ENCODE data around the gene C9.
A peak's percentile ranks its signal among the peaks of the same experiment; 100 is the strongest.

Gene C9

GRCh38 chr5:39399135-39400036, 35.1 kb upstream of the C9 start:
- Histone ChIP-seq H3K4me1 (ENCODE audit: control insufficient read depth in 2 of 2, insufficient read depth in 2 of 2, low read length in 2 of 2) (peaks cover 8 to 16% of the 10 kb centered on the region in 2 donors), H3K4me3 (ENCODE audit: low read length in 2 of 2) (no peak overlapping the region), H3K9ac (ENCODE audit: low read depth in 1 of 2, low read length in 2 of 2) (no peak overlapping the region), H3K27ac (ENCODE audit: low read depth in 2 of 2, low read length in 2 of 2) (peak overlapping the region; percentile 66 to 79), H3K36me3 (ENCODE audit: control insufficient read depth in 2 of 2, insufficient read depth in 2 of 2, low read length in 2 of 2) (no peaks in the 10 kb centered on the region), H3K9me3 (ENCODE audit: control insufficient read depth in 2 of 2, low read length in 2 of 2) (no peaks in the 10 kb centered on the region), H3K27me3 (ENCODE audit: control insufficient read depth in 2 of 2, insufficient read depth in 2 of 2, low read length in 2 of 2) (no peaks in the 10 kb centered on the region)

- Histone ChIP-seq H3K4me3 (ENCODE audit: low read length in 2 of 2) (no peak overlapping the region), H3K9ac (ENCODE audit: low read depth in 1 of 2, low read length in 2 of 2) (no peak overlapping the region), H3K4me1 (ENCODE audit: control insufficient read depth in 2 of 2, insufficient read depth in 2 of 2, low read length in 2 of 2) (peaks cover 8 to 16% of the 10 kb centered on the region in 2 donors), H3K27ac (ENCODE audit: low read depth in 2 of 2, low read length in 2 of 2) (no peak overlapping the region), H3K27me3 (ENCODE audit: control insufficient read depth in 2 of 2, insufficient read depth in 2 of 2, low read length in 2 of 2) (no peaks in the 10 kb centered on the region), H3K36me3 (ENCODE audit: control insufficient read depth in 2 of 2, insufficient read depth in 2 of 2, low read length in 2 of 2) (peaks cover 0 to 12% of the 10 kb centered on the region in 2 donors), H3K9me3 (ENCODE audit: control insufficient read depth in 2 of 2, low read length in 2 of 2) (no peaks in the 10 kb centered on the region)
Measured at GRCh38 chr5:39396843-39397242, 32.5 kb upstream of the C9 start.

GRCh38 chr5:39395521-39395920, 31.2 kb upstream of the C9 start:
- Histone ChIP-seq H3K4me1 (ENCODE audit: control insufficient read depth in 2 of 2, insufficient read depth in 2 of 2, low read length in 2 of 2) (peaks cover 0 to 8% of the 10 kb centered on the region in 2 donors), H3K36me3 (ENCODE audit: control insufficient read depth in 2 of 2, insufficient read depth in 2 of 2, low read length in 2 of 2) (peaks cover 6 to 21% of the 10 kb centered on the region in 2 donors), H3K4me3 (ENCODE audit: low read length in 2 of 2) (no peak overlapping the region), H3K9me3 (ENCODE audit: control insufficient read depth in 2 of 2, low read length in 2 of 2) (no peaks in the 10 kb centered on the region), H3K9ac (ENCODE audit: low read depth in 1 of 2, low read length in 2 of 2) (no peak overlapping the region), H3K27ac (ENCODE audit: low read depth in 2 of 2, low read length in 2 of 2) (no peak overlapping the region), H3K27me3 (ENCODE audit: control insufficient read depth in 2 of 2, insufficient read depth in 2 of 2, low read length in 2 of 2) (no peaks in the 10 kb centered on the region)

GRCh38 chr5:39394946-39395345, 30.7 kb upstream of the C9 start:
- Histone ChIP-seq H3K9ac (ENCODE audit: low read depth in 1 of 2, low read length in 2 of 2) (no peak overlapping the region), H3K27ac (ENCODE audit: low read depth in 2 of 2, low read length in 2 of 2) (no peak overlapping the region), H3K36me3 (ENCODE audit: control insufficient read depth in 2 of 2, insufficient read depth in 2 of 2, low read length in 2 of 2) (peaks cover 11 to 26% of the 10 kb centered on the region in 2 donors), H3K27me3 (ENCODE audit: control insufficient read depth in 2 of 2, insufficient read depth in 2 of 2, low read length in 2 of 2) (no peaks in the 10 kb centered on the region), H3K4me3 (ENCODE audit: low read length in 2 of 2) (no peak overlapping the region), H3K9me3 (ENCODE audit: control insufficient read depth in 2 of 2, low read length in 2 of 2) (no peaks in the 10 kb centered on the region), H3K4me1 (ENCODE audit: control insufficient read depth in 2 of 2, insufficient read depth in 2 of 2, low read length in 2 of 2) (peaks cover 0 to 4% of the 10 kb centered on the region in 2 donors)

GRCh38 chr5:39390945-39391344, 26.6 kb upstream of the C9 start:
- Histone ChIP-seq H3K36me3 (ENCODE audit: control insufficient read depth in 2 of 2, insufficient read depth in 2 of 2, low read length in 2 of 2) (peaks cover 11 to 34% of the 10 kb centered on the region in 2 donors), H3K4me1 (ENCODE audit: control insufficient read depth in 2 of 2, insufficient read depth in 2 of 2, low read length in 2 of 2) (no peaks in the 10 kb centered on the region), H3K27me3 (ENCODE audit: control insufficient read depth in 2 of 2, insufficient read depth in 2 of 2, low read length in 2 of 2) (no peaks in the 10 kb centered on the region), H3K9ac (ENCODE audit: low read depth in 1 of 2, low read length in 2 of 2) (no peak overlapping the region), H3K9me3 (ENCODE audit: control insufficient read depth in 2 of 2, low read length in 2 of 2) (no peaks in the 10 kb centered on the region), H3K27ac (ENCODE audit: low read depth in 2 of 2, low read length in 2 of 2) (no peak overlapping the region), H3K4me3 (ENCODE audit: low read length in 2 of 2) (no peak overlapping the region)

- Histone ChIP-seq H3K4me3 (ENCODE audit: low read length in 2 of 2) (no peak overlapping the region), H3K27ac (ENCODE audit: low read depth in 2 of 2, low read length in 2 of 2) (no peak overlapping the region), H3K9me3 (ENCODE audit: control insufficient read depth in 2 of 2, low read length in 2 of 2) (no peaks in the 10 kb centered on the region), H3K9ac (ENCODE audit: low read depth in 1 of 2, low read length in 2 of 2) (no peak overlapping the region), H3K4me1 (ENCODE audit: control insufficient read depth in 2 of 2, insufficient read depth in 2 of 2, low read length in 2 of 2) (no peaks in the 10 kb centered on the region), H3K36me3 (ENCODE audit: control insufficient read depth in 2 of 2, insufficient read depth in 2 of 2, low read length in 2 of 2) (peaks cover 21 to 29% of the 10 kb centered on the region in 2 donors), H3K27me3 (ENCODE audit: control insufficient read depth in 2 of 2, insufficient read depth in 2 of 2, low read length in 2 of 2) (no peaks in the 10 kb centered on the region)
Measured at GRCh38 chr5:39387293-39387692, 23.0 kb upstream of the C9 start.

- peaks cover 19 to 24% of the 10 kb centered on the region in 2 donors for H3K36me3 ChIP-seq (ENCODE audit: control insufficient read depth in 2 of 2, insufficient read depth in 2 of 2, low read length in 2 of 2)
- H3K27ac ChIP-seq (ENCODE audit: low read depth in 2 of 2, low read length in 2 of 2), result no peak overlapping the region
- no peak overlapping the region for H3K9ac ChIP-seq (ENCODE audit: low read depth in 1 of 2, low read length in 2 of 2)
- no peaks in the 10 kb centered on the region for H3K9me3 ChIP-seq (ENCODE audit: control insufficient read depth in 2 of 2, low read length in 2 of 2)
- H3K27me3 ChIP-seq (ENCODE audit: control insufficient read depth in 2 of 2, insufficient read depth in 2 of 2, low read length in 2 of 2), result no peaks in the 10 kb centered on the region
- H3K4me3 ChIP-seq (ENCODE audit: low read length in 2 of 2), result no peak overlapping the region
- no peaks in the 10 kb centered on the region for H3K4me1 ChIP-seq (ENCODE audit: control insufficient read depth in 2 of 2, insufficient read depth in 2 of 2, low read length in 2 of 2)
Measured at GRCh38 chr5:39384271-39384670, 20.0 kb upstream of the C9 start.

- no peak overlapping the region for H3K27ac ChIP-seq (ENCODE audit: low read depth in 2 of 2, low read length in 2 of 2)
- no peaks in the 10 kb centered on the region for H3K9me3 ChIP-seq (ENCODE audit: control insufficient read depth in 2 of 2, low read length in 2 of 2)
- no peaks in the 10 kb centered on the region for H3K4me1 ChIP-seq (ENCODE audit: control insufficient read depth in 2 of 2, insufficient read depth in 2 of 2, low read length in 2 of 2)
- peaks cover 11 to 24% of the 10 kb centered on the region in 2 donors for H3K36me3 ChIP-seq (ENCODE audit: control insufficient read depth in 2 of 2, insufficient read depth in 2 of 2, low read length in 2 of 2)
- H3K4me3 ChIP-seq (ENCODE audit: low read length in 2 of 2), result no peak overlapping the region
- H3K9ac ChIP-seq (ENCODE audit: low read depth in 1 of 2, low read length in 2 of 2), result no peak overlapping the region
- no peaks in the 10 kb centered on the region for H3K27me3 ChIP-seq (ENCODE audit: control insufficient read depth in 2 of 2, insufficient read depth in 2 of 2, low read length in 2 of 2)
Measured at GRCh38 chr5:39381376-39381775, 17.1 kb upstream of the C9 start.

- H3K27me3 ChIP-seq (ENCODE audit: control insufficient read depth in 2 of 2, insufficient read depth in 2 of 2, low read length in 2 of 2), result no peaks in the 10 kb centered on the region
- no peaks in the 10 kb centered on the region for H3K4me1 ChIP-seq (ENCODE audit: control insufficient read depth in 2 of 2, insufficient read depth in 2 of 2, low read length in 2 of 2)
- H3K4me3 ChIP-seq (ENCODE audit: low read length in 2 of 2), result no peak overlapping the region
- H3K27ac ChIP-seq (ENCODE audit: low read depth in 2 of 2, low read length in 2 of 2), result no peak overlapping the region
- no peak overlapping the region for H3K9ac ChIP-seq (ENCODE audit: low read depth in 1 of 2, low read length in 2 of 2)
- H3K9me3 ChIP-seq (ENCODE audit: control insufficient read depth in 2 of 2, low read length in 2 of 2), result no peaks in the 10 kb centered on the region
- peaks cover 11 to 22% of the 10 kb centered on the region in 2 donors for H3K36me3 ChIP-seq (ENCODE audit: control insufficient read depth in 2 of 2, insufficient read depth in 2 of 2, low read length in 2 of 2)
Measured at GRCh38 chr5:39379693-39380092, 15.4 kb upstream of the C9 start.

GRCh38 chr5:39377613-39378012, 13.3 kb upstream of the C9 start:
- Histone ChIP-seq H3K4me1 (ENCODE audit: control insufficient read depth in 2 of 2, insufficient read depth in 2 of 2, low read length in 2 of 2) (peaks cover 0 to 4% of the 10 kb centered on the region in 2 donors), H3K36me3 (ENCODE audit: control insufficient read depth in 2 of 2, insufficient read depth in 2 of 2, low read length in 2 of 2) (peaks cover 11 to 18% of the 10 kb centered on the region in 2 donors), H3K27ac (ENCODE audit: low read depth in 2 of 2, low read length in 2 of 2) (no peak overlapping the region), H3K9ac (ENCODE audit: low read depth in 1 of 2, low read length in 2 of 2) (no peak overlapping the region), H3K4me3 (ENCODE audit: low read length in 2 of 2) (no peak overlapping the region), H3K9me3 (ENCODE audit: control insufficient read depth in 2 of 2, low read length in 2 of 2) (no peaks in the 10 kb centered on the region), H3K27me3 (ENCODE audit: control insufficient read depth in 2 of 2, insufficient read depth in 2 of 2, low read length in 2 of 2) (no peaks in the 10 kb centered on the region)

Data from mucosa of rectum (tissue), 2 donors.